CD14-positive monocyte (primary cell): ENCODE measurements around the gene SOBP. TPM values are rescaled to one million over a fixed set of nuclear protein-coding genes. Genes with fewer than 3 reads are reported as not detected.

Experiments
- DNase-seq, 3 donors: peaks; one replicate each; pipeline ENCODE4 v3.0.0-alpha.2; 2011 to 2022
- H2AFZ ChIP-seq: 2 replicates; pipeline ENCODE4 v1.6.0; 2012; ENCODE audit warnings: mild to moderate bottlenecking, low read depth, low read length, inconsistent platforms; ENCODE audit not compliant: insufficient read depth, poor library complexity, severe bottlenecking
- H3K27ac ChIP-seq, 2 donors: 1 replicate in 1 of 2; 2 replicates in 1 of 2; pipeline ENCODE4 v1.5.1; 2012 to 2013; ENCODE audit warnings: low read length in 2 of 2, control low read depth in 1 of 2, inconsistent platforms in 1 of 2, low read depth in 1 of 2, mild to moderate bottlenecking in 1 of 2
- H3K27me3 ChIP-seq, 2 donors: one replicate each; pipeline versions ENCODE4 v1.6.0 to v1.6.1; 2011 to 2013; ENCODE audit warnings: low read length in 2 of 2; ENCODE audit not compliant: control insufficient read depth in 2 of 2, insufficient read depth in 2 of 2
- H3K36me3 ChIP-seq, 2 donors: replicated peaks in 1 of 2; 1 replicate in 1 of 2; 2 replicates in 1 of 2; pipeline versions ENCODE4 v1.5.1 to v1.6.1; 2012 to 2013; ENCODE audit warnings: low read length in 2 of 2, control low read depth in 1 of 2, inconsistent platforms in 1 of 2, mild to moderate bottlenecking in 1 of 2; ENCODE audit not compliant: insufficient read depth in 2 of 2, control insufficient read depth in 1 of 2
- H3K4me1 ChIP-seq, 2 donors: 1 replicate in 1 of 2; 2 replicates in 1 of 2; pipeline versions ENCODE4 v1.5.1 to v1.6.1; 2012 to 2013; ENCODE audit warnings: low read length in 2 of 2, control low read depth in 1 of 2, inconsistent platforms in 1 of 2, mild to moderate bottlenecking in 1 of 2, moderate library complexity in 1 of 2; ENCODE audit not compliant: insufficient read depth in 2 of 2, control insufficient read depth in 1 of 2
- H3K4me2 ChIP-seq: replicated peaks from 2 replicates; pipeline ENCODE3; 2012; ENCODE audit warnings: low read length, moderate library complexity, mild to moderate bottlenecking; ENCODE audit not compliant: poor library complexity, severe bottlenecking; ENCODE audit errors: extremely low read depth
- H3K4me3 ChIP-seq, 3 experiments: fragments of 200-600 bp in 1 of 3; sonication (generic) in 1 of 3; replicated peaks in 1 of 3; 1 replicate in 2 of 3; 2 replicates in 1 of 3; pipeline ENCODE4 v1.5.1; 2011 to 2013; ENCODE audit warnings: low read length in 3 of 3, mild to moderate bottlenecking in 3 of 3, control low read depth in 2 of 3, low read depth in 2 of 3, inconsistent platforms in 1 of 3, moderate library complexity in 1 of 3
- H3K79me2 ChIP-seq: 2 replicates; pipeline ENCODE4 v1.6.0; 2012; ENCODE audit warnings: mild to moderate bottlenecking, control low read depth, inconsistent platforms, low read length, moderate library complexity; ENCODE audit not compliant: insufficient read depth
- H3K9ac ChIP-seq: 2 replicates; pipeline ENCODE4 v1.6.0; 2017; ENCODE audit warnings: low read length, mild to moderate bottlenecking; ENCODE audit not compliant: insufficient read depth, poor library complexity, severe bottlenecking
- H3K9me3 ChIP-seq, 2 donors: replicated peaks in 1 of 2; 1 replicate in 1 of 2; 2 replicates in 1 of 2; pipeline versions ENCODE4 v1.5.1 to v1.6.1; 2012 to 2013; ENCODE audit warnings: low read length in 2 of 2, control low read depth in 1 of 2; ENCODE audit not compliant: control insufficient read depth in 1 of 2, insufficient read depth in 1 of 2
- H4K20me1 ChIP-seq: 2 replicates; pipeline ENCODE4 v1.6.0; 2012; ENCODE audit warnings: mild to moderate bottlenecking, low read length, control low read depth, moderate library complexity; ENCODE audit not compliant: insufficient read depth
- H3K27ac Mint-ChIP-seq, 7 donors: one replicate each; pipeline ENCODE4 v1.8.0; 2020; ENCODE audit warnings: mild to moderate bottlenecking in 7 of 7, mixed read lengths in 7 of 7, moderate library complexity in 6 of 7, inconsistent platforms in 2 of 7
- H3K27me3 Mint-ChIP-seq, 3 donors: one replicate each; pipeline ENCODE4 v1.8.0; 2021 to 2022; ENCODE audit warnings: low read depth in 3 of 3, mild to moderate bottlenecking in 3 of 3, mixed read lengths in 3 of 3, moderate library complexity in 3 of 3, inconsistent platforms in 1 of 3
- H3K36me3 Mint-ChIP-seq, 2 donors: one replicate each; pipeline ENCODE4 v1.8.0; 2020; ENCODE audit warnings: mixed read lengths in 2 of 2, inconsistent platforms in 1 of 2, mild to moderate bottlenecking in 1 of 2
- H3K4me1 Mint-ChIP-seq: one replicate; pipeline ENCODE4 v1.8.0; 2020; ENCODE audit warnings: mild to moderate bottlenecking, mixed read lengths
- H3K4me3 Mint-ChIP-seq, 2 donors: one replicate each; pipeline ENCODE4 v1.8.0; 2020; ENCODE audit warnings: mild to moderate bottlenecking in 2 of 2, mixed read lengths in 2 of 2, moderate library complexity in 1 of 2
- H3K9me3 Mint-ChIP-seq, 7 donors: one replicate each; pipeline ENCODE4 v1.8.0; 2020 to 2022; ENCODE audit warnings: mixed read lengths in 7 of 7, mild to moderate bottlenecking in 6 of 7, moderate library complexity in 6 of 7, inconsistent platforms in 2 of 7
- CTCF ChIP-seq: fragments of 200-600 bp; IDR thresholded peaks from one replicate; pipeline ENCODE4 v1.8.0; 2022; ENCODE audit warnings: antibody characterized with exemption, mild to moderate bottlenecking
- WGBS: methylation state at CpG from one replicate; pipeline ENCODE4 v1.1.5; 2013; ENCODE audit warnings: missing lambda C conversion rate; ENCODE audit not compliant: insufficient coverage; 5-methylcytosine and 5-hydroxymethylcytosine counted together
- intact Hi-C, 2 donors: fragments of 100-400 bp; cut with micrococcal nuclease; formaldehyde crosslinking; loops; one replicate each; pipeline versions ENCODE4 v1.15.0 to v1.15.1; 2023
- polyA plus RNA-seq, 3 donors: library from polyadenylated mRNA; depleted of rRNA in 1 of 3; unstranded in 2 of 3; stranded (reverse) in 1 of 3; fragments of 300-500 nt in 2 of 3; fragments of >200 nt in 1 of 3; fragmentation: Illumina TruSeq in 2 of 3; gene quantifications; 1 replicate in 2 of 3; 2 replicates in 1 of 3; pipeline ENCODE4 v1.2.3, GENCODE V29; 2012 to 2021

The SOBP gene
- polyA plus RNA-seq, 3 donors: not detected

- Mint-ChIP-seq H3K4me1 (no peaks in the 10 kb centered on the region), H3K4me3 (no peak overlapping the region), H3K9me3 (peaks cover 7 to 21% (median 10%) of the 10 kb centered on the region in 7 donors), H3K27me3 (peaks cover 0 to 11% (median 2%) of the 10 kb centered on the region in 3 donors), H3K27ac (no peak overlapping the region), H3K36me3 (no peaks in the 10 kb centered on the region)
- H3K27me3 ChIP-seq: no peaks in the 10 kb centered on the region
- no peak for TF ChIP-seq CTCF
- WGBS: no CpG with 5 or more reads among the region's 3 CpGs
- H3K27ac ChIP-seq: no peak overlapping the region
- no peak overlapping the region for H3K9ac ChIP-seq
- intact Hi-C loops: no loop called here
- H3K4me3 ChIP-seq: no peak overlapping the region
- H2AFZ ChIP-seq: no peak overlapping the region
- H3K9me3 ChIP-seq: peaks cover 0 to 4% of the 10 kb centered on the region in 2 donors
- DNase-seq: no peak
- H3K79me2 ChIP-seq: no peaks in the 10 kb centered on the region
- H4K20me1 ChIP-seq: no peaks in the 10 kb centered on the region
- H3K36me3 ChIP-seq: no peaks in the 10 kb centered on the region
- no peak overlapping the region for H3K4me2 ChIP-seq
- H3K4me1 ChIP-seq: no peaks in the 10 kb centered on the region
Measured at GRCh38 chr6:107682721-107683120, 192.8 kb downstream of the SOBP start.

GRCh38 chr6:107683183-107683582, 193.3 kb downstream of the SOBP start:
- no peak for DNase-seq
- 100% methylated on average over 1 of the region's 2 CpGs for WGBS

More at GRCh38 chr6:107683183-107683582, 193.3 kb downstream of the SOBP start:
- Histone ChIP-seq H3K4me3 (no peak overlapping the region), H3K9me3 (peaks cover 0 to 4% of the 10 kb centered on the region in 2 donors), H3K4me1 (no peaks in the 10 kb centered on the region), H3K4me2 (no peak overlapping the region), H4K20me1 (no peaks in the 10 kb centered on the region), H3K36me3 (no peaks in the 10 kb centered on the region), H3K27me3 (no peaks in the 10 kb centered on the region), H2AFZ (no peak overlapping the region), H3K27ac (no peak overlapping the region), H3K9ac (no peak overlapping the region), H3K79me2 (no peaks in the 10 kb centered on the region)
- Mint-ChIP-seq H3K9me3 (peaks cover 7 to 24% (median 12%) of the 10 kb centered on the region in 7 donors), H3K27ac (no peak overlapping the region), H3K4me3 (no peak overlapping the region), H3K4me1 (no peaks in the 10 kb centered on the region), H3K36me3 (no peaks in the 10 kb centered on the region), H3K27me3 (peaks cover 0 to 9% (median 1%) of the 10 kb centered on the region in 3 donors)
- intact Hi-C loops: no loop called here
- no peak for TF ChIP-seq CTCF
